ENCODE measurements around the gene HHLA2.

Gene HHLA2

DNA sequence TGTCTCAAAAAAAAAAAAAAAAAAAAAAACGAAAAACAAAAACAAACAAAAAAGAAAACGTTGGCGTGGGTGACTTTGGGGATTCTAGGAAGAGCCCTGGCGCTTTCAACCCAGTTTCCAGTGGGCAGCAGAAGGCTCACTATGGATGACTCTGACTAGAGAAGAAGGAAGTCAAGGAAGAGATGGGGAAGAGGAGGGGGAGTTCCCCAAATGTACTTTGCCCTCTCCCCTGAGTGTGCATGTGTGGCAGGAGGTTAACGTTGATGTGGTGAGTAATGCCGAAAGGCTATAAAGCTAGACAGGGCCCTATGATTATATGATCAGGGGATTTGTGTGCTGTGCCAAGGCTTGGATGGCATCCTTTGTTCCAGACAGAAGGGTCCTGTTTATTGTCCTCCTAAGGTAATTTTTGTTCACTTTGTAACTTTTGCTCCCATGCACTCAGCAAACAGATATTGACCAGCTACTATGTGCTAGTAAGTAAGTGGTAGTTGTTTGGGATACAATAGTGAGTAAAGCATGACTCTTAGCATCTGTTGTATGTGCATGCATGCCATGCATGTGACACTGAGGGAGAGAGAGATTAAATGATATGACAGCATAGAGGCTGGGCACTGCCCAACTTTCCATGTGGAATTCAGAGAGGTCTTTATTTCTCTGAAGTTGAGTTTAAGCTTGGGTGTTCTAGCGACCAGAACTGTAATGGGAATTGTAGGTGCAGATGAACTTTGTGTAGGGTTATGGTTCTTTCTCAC is 750 bp upstream of the HHLA2 start (continued):
- TF ChIP-seq, protein P1, sequence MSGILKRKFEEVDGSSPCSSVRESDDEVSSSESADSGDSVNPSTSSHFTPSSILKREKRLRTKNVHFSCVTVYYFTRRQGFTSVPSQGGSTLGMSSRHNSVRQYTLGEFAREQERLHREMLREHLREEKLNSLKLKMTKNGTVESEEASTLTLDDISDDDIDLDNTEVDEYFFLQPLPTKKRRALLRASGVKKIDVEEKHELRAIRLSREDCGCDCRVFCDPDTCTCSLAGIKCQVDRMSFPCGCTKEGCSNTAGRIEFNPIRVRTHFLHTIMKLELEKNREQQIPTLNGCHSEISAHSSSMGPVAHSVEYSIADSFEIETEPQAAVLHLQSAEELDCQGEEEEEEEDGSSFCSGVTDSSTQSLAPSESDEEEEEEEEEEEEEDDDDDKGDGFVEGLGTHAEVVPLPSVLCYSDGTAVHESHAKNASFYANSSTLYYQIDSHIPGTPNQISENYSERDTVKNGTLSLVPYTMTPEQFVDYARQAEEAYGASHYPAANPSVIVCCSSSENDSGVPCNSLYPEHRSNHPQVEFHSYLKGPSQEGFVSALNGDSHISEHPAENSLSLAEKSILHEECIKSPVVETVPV (CRISPR knock-in tag; IDR thresholded peaks at IDR 0.05): no peak
- no peak for TF ChIP-seq BACH2 (CRISPR knock-in tag; IDR thresholded peaks at IDR 0.05; ENCODE audit: borderline replicate concordance)
- TF ChIP-seq ZNF565 (CRISPR knock-in tag; conservative IDR thresholded peaks at IDR 0.05; ENCODE audit: low read depth): no peak
- no peak for TF ChIP-seq PPARA (CRISPR knock-in tag; IDR thresholded peaks at IDR 0.05; ENCODE audit: borderline replicate concordance)
- TF ChIP-seq OSR1 (CRISPR knock-in tag; IDR thresholded peaks at IDR 0.05): no peak
- TF ChIP-seq RARB (CRISPR knock-in tag; IDR thresholded peaks at IDR 0.05): no peak
- TF ChIP-seq ZFP30 (CRISPR knock-in tag; IDR thresholded peaks at IDR 0.05): no peak
- TF ChIP-seq, protein P2, sequence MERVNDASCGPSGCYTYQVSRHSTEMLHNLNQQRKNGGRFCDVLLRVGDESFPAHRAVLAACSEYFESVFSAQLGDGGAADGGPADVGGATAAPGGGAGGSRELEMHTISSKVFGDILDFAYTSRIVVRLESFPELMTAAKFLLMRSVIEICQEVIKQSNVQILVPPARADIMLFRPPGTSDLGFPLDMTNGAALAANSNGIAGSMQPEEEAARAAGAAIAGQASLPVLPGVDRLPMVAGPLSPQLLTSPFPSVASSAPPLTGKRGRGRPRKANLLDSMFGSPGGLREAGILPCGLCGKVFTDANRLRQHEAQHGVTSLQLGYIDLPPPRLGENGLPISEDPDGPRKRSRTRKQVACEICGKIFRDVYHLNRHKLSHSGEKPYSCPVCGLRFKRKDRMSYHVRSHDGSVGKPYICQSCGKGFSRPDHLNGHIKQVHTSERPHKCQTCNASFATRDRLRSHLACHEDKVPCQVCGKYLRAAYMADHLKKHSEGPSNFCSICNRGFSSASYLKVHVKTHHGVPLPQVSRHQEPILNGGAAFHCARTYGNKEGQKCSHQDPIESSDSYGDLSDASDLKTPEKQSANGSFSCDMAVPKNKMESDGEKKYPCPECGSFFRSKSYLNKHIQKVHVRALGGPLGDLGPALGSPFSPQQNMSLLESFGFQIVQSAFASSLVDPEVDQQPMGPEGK (CRISPR knock-in tag; IDR thresholded peaks at IDR 0.05; ENCODE audit: borderline replicate concordance): no peak
- TF ChIP-seq, protein P3, sequence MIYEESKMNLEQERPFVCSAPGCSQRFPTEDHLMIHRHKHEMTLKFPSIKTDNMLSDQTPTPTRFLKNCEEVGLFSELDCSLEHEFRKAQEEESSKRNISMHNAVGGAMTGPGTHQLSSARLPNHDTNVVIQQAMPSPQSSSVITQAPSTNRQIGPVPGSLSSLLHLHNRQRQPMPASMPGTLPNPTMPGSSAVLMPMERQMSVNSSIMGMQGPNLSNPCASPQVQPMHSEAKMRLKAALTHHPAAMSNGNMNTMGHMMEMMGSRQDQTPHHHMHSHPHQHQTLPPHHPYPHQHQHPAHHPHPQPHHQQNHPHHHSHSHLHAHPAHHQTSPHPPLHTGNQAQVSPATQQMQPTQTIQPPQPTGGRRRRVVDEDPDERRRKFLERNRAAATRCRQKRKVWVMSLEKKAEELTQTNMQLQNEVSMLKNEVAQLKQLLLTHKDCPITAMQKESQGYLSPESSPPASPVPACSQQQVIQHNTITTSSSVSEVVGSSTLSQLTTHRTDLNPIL (CRISPR knock-in tag; IDR thresholded peaks at IDR 0.05; ENCODE audit: low read depth): no peak
- no peak for TF ChIP-seq CSDC2 (CRISPR knock-in tag; IDR thresholded peaks at IDR 0.05)
- TF ChIP-seq TCF4 (CRISPR knock-in tag; IDR thresholded peaks at IDR 0.05; ENCODE audit: borderline replicate concordance): no peak

DNA sequence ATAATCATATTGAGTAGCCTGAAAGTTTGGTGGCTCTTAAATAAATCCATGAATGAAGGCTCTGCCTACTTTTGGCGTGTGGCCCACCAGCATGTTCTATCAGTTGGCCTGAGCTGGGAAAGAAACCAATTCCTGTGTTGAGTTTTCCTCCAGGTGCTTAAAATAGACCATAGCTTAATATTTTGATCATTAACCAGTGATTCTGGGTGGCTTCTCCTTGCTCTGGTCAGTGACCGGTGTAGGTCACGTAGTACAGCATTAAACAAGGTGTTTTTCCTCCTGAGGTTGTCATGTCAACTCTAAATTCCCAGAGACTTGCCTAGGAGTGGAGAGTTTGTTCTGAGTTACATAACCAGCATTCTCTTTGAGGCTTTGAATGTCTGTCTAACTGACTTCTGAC is 1.3 kb downstream of the HHLA2 start:
- TF ChIP-seq, protein P4, sequence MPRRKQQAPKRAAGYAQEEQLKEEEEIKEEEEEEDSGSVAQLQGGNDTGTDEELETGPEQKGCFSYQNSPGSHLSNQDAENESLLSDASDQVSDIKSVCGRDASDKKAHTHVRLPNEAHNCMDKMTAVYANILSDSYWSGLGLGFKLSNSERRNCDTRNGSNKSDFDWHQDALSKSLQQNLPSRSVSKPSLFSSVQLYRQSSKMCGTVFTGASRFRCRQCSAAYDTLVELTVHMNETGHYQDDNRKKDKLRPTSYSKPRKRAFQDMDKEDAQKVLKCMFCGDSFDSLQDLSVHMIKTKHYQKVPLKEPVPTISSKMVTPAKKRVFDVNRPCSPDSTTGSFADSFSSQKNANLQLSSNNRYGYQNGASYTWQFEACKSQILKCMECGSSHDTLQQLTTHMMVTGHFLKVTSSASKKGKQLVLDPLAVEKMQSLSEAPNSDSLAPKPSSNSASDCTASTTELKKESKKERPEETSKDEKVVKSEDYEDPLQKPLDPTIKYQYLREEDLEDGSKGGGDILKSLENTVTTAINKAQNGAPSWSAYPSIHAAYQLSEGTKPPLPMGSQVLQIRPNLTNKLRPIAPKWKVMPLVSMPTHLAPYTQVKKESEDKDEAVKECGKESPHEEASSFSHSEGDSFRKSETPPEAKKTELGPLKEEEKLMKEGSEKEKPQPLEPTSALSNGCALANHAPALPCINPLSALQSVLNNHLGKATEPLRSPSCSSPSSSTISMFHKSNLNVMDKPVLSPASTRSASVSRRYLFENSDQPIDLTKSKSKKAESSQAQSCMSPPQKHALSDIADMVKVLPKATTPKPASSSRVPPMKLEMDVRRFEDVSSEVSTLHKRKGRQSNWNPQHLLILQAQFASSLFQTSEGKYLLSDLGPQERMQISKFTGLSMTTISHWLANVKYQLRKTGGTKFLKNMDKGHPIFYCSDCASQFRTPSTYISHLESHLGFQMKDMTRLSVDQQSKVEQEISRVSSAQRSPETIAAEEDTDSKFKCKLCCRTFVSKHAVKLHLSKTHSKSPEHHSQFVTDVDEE (CRISPR knock-in tag; IDR thresholded peaks at IDR 0.05): no peak
- TF ChIP-seq ZFP30 (CRISPR knock-in tag; IDR thresholded peaks at IDR 0.05) (no peak), ZC3H10 (CRISPR knock-in tag; IDR thresholded peaks at IDR 0.05) (no peak)
- TF ChIP-seq, protein P5, sequence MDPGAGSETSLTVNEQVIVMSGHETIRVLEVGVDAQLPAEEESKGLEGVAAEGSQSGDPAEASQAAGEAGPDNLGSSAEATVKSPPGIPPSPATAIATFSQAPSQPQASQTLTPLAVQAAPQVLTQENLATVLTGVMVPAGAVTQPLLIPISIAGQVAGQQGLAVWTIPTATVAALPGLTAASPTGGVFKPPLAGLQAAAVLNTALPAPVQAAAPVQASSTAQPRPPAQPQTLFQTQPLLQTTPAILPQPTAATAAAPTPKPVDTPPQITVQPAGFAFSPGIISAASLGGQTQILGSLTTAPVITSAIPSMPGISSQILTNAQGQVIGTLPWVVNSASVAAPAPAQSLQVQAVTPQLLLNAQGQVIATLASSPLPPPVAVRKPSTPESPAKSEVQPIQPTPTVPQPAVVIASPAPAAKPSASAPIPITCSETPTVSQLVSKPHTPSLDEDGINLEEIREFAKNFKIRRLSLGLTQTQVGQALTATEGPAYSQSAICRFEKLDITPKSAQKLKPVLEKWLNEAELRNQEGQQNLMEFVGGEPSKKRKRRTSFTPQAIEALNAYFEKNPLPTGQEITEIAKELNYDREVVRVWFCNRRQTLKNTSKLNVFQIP (CRISPR knock-in tag; IDR thresholded peaks at IDR 0.05; ENCODE audit: borderline replicate concordance, low read depth): no peak

DNA sequence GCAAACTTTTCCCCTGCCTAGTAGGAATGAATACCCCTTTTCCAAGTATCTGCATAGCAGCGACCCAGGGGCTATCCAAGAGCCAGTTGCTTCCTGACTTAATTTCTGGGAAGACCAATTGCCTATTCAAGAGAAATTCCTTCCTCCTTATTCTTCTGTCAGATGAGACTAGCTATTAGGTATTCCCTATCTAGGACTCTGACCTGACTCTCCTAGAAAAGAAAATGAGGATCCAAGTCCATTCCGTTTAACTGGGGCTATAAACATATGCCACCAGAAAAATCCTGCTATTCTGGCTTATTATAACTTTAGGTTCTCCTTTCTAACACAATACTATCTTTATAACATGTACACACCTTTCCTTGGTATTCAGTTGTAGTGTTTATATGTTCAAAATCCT is 1.7 kb downstream of the HHLA2 start:
- ATAC-seq: no peak
- TF ChIP-seq, protein P1 (CRISPR knock-in tag; IDR thresholded peaks at IDR 0.05): no peak
- TF ChIP-seq ZNF8 (CRISPR knock-in tag; IDR thresholded peaks at IDR 0.05): no peak
- TF ChIP-seq ZFP30 (CRISPR knock-in tag; IDR thresholded peaks at IDR 0.05): no peak
- TF ChIP-seq ZFP3 (CRISPR knock-in tag; IDR thresholded peaks at IDR 0.05): no peak
- no peak for TF ChIP-seq ISL1 (CRISPR knock-in tag; IDR thresholded peaks at IDR 0.05)
- TF ChIP-seq OSR1 (CRISPR knock-in tag; IDR thresholded peaks at IDR 0.05): no peak
- TF ChIP-seq, protein P3 (CRISPR knock-in tag; IDR thresholded peaks at IDR 0.05; ENCODE audit: low read depth): no peak
- no peak for TF ChIP-seq ZNF70 (CRISPR knock-in tag; IDR thresholded peaks at IDR 0.05)

More for the DNA sequence above, 1.3 kb downstream of the HHLA2 start:
- no peak for ATAC-seq

All from SK-N-SH treated with all-trans-retinoic acid at 6 μM for 48 hours (cell line).